IMR-90 (cell line): ENCODE data around the gene AZIN2. TPM values are rescaled to one million over a fixed set of nuclear protein-coding genes. Genes with fewer than 3 reads are reported as not detected.
"Not testable (repeated sequence)": the region's sequence is repeated elsewhere in the genome, so short reads cannot be mapped to it uniquely, and the experiment has no call there.

ENCODE experiments used
- ATAC-seq: fragments of 200-7000 bp; cut with Tn5 transposase; 2 replicates; pipeline ENCODE4 v1.9.1; 2020; ENCODE audit warnings: low read depth, mild to moderate bottlenecking, moderate library complexity
- BruUV-seq: library from RNA; stranded (reverse); fragments of 400-500 nt; replicated peaks from 2 replicates; lab custom pipeline; 2021; lab: Mats Ljungman, UMichigan
- CTCF ChIA-PET: fragments of 300-600 bp; formaldehyde crosslinking; extraction: SDS; loops from one replicate; lab custom pipeline; 2021; ENCODE audit warnings: antibody characterized with exemption; lab: Yijun Ruan, JAX
- POLR2A ChIA-PET: fragments of 300-600 bp; sonication (Branson Sonifier 250); formaldehyde crosslinking; loops from one replicate; lab custom pipeline; 2022; ENCODE audit warnings: antibody characterized with exemption; ENCODE audit not compliant: unreplicated experiment; lab: Charles Lee
- DNase-seq: peaks from one replicate; pipeline ENCODE4 v3.0.0; 2013
- H2AFZ ChIP-seq: replicated peaks from 2 replicates; pipeline ENCODE3; 2013; ENCODE audit warnings: low read length, mild to moderate bottlenecking; ENCODE audit not compliant: poor library complexity
- H2AK5ac ChIP-seq: 2 replicates; pipeline ENCODE4 v1.6.1; 2013; ENCODE audit warnings: low read depth, low read length, inconsistent platforms
- H2AK9ac ChIP-seq: replicated peaks from 2 replicates; pipeline ENCODE3; 2013; ENCODE audit warnings: mild to moderate bottlenecking, low read depth, low read length, moderate library complexity; ENCODE audit not compliant: poor library complexity
- H2BK120ac ChIP-seq: 2 replicates; pipeline ENCODE4 v1.6.1; 2013; ENCODE audit warnings: low read depth, low read length, inconsistent platforms
- H2BK15ac ChIP-seq: 3 replicates; pipeline ENCODE4 v1.6.1; 2013; ENCODE audit warnings: low read depth, low read length, inconsistent platforms
- H2BK20ac ChIP-seq: 2 replicates; pipeline ENCODE4 v1.6.1; 2013; ENCODE audit warnings: low read depth, mild to moderate bottlenecking, inconsistent platforms, low read length, moderate library complexity
- H2BK5ac ChIP-seq: 2 replicates; pipeline ENCODE4 v1.6.1; 2013; ENCODE audit warnings: mild to moderate bottlenecking, low read depth, low read length, inconsistent platforms; ENCODE audit not compliant: poor library complexity, severe bottlenecking
- H3K14ac ChIP-seq: replicated peaks from 2 replicates; pipeline ENCODE4 v1.6.1; 2013; ENCODE audit warnings: low read depth, low read length, inconsistent platforms
- H3K18ac ChIP-seq: 2 replicates; pipeline ENCODE4 v1.6.1; 2013; ENCODE audit warnings: low read depth, low read length, control low read depth
- H3K23ac ChIP-seq: 2 replicates; pipeline ENCODE4 v1.6.1; 2013; ENCODE audit warnings: low read depth, low read length, inconsistent platforms
- H3K27ac ChIP-seq: 2 replicates; pipeline ENCODE4 v1.5.1; 2013; ENCODE audit warnings: mild to moderate bottlenecking, control low read depth, low read length; ENCODE audit not compliant: insufficient read depth
- H3K27me3 ChIP-seq: 2 replicates; pipeline ENCODE4 v1.6.1; 2013; ENCODE audit warnings: low read length; ENCODE audit not compliant: control insufficient read depth, insufficient read depth
- H3K36me3 ChIP-seq: 2 replicates; pipeline ENCODE4 v1.6.1; 2013; ENCODE audit warnings: low read length, mixed read lengths; ENCODE audit not compliant: control insufficient read depth, insufficient read depth
- H3K4ac ChIP-seq: 2 replicates; pipeline ENCODE4 v1.6.1; 2013; ENCODE audit warnings: low read depth, low read length, inconsistent platforms
- H3K4me1 ChIP-seq: 2 replicates; pipeline ENCODE4 v1.6.1; 2013; ENCODE audit warnings: low read length, mixed read lengths; ENCODE audit not compliant: control insufficient read depth, insufficient read depth
- H3K4me2 ChIP-seq: 2 replicates; pipeline ENCODE4 v1.6.1; 2013; ENCODE audit warnings: low read depth, mild to moderate bottlenecking, control low read depth, low read length, moderate library complexity
- H3K4me3 ChIP-seq: 2 replicates; pipeline ENCODE4 v1.5.1; 2013; ENCODE audit warnings: low read depth, mild to moderate bottlenecking, control low read depth, low read length, moderate library complexity; ENCODE audit not compliant: insufficient read depth
- H3K56ac ChIP-seq: 2 replicates; pipeline ENCODE4 v1.6.1; 2013; ENCODE audit warnings: low read length, inconsistent platforms; ENCODE audit not compliant: insufficient read depth; ENCODE audit errors: extremely low read depth
- H3K79me1 ChIP-seq, 2 experiments: 2 replicates each; pipeline ENCODE4 v1.6.1; 2013; ENCODE audit warnings: low read length in 2 of 2, inconsistent platforms in 1 of 2, low read depth in 1 of 2
- H3K9ac ChIP-seq: 2 replicates; pipeline ENCODE4 v1.6.1; 2013; ENCODE audit warnings: low read depth, low read length, control low read depth
- H3K9me1 ChIP-seq: 2 replicates; pipeline ENCODE4 v1.6.1; 2013; ENCODE audit warnings: low read length, inconsistent platforms; ENCODE audit not compliant: insufficient read depth
- H3K9me3 ChIP-seq: 2 replicates; pipeline ENCODE4 v1.6.1; 2013; ENCODE audit warnings: low read length; ENCODE audit not compliant: control insufficient read depth, insufficient read depth
- H4K20me1 ChIP-seq: 2 replicates; pipeline ENCODE4 v1.6.1; 2013; ENCODE audit warnings: low read length, inconsistent platforms; ENCODE audit not compliant: insufficient read depth
- H4K5ac ChIP-seq: 2 replicates; pipeline ENCODE4 v1.6.1; 2013; ENCODE audit warnings: mild to moderate bottlenecking, low read depth, low read length, control low read depth
- H4K8ac ChIP-seq, 2 experiments: 2 replicates each; pipeline ENCODE4 v1.6.1; 2013; ENCODE audit warnings: low read depth in 2 of 2, low read length in 2 of 2, control low read depth in 1 of 2, inconsistent platforms in 1 of 2
- H4K91ac ChIP-seq: 2 replicates; pipeline ENCODE4 v1.6.1; 2013; ENCODE audit warnings: low read depth, low read length, inconsistent platforms; ENCODE audit not compliant: insufficient read depth
- WGBS, 2 experiments: methylation state at CpG; one replicate each; pipeline versions ENCODE4 v1.1.5 to v1.1.7; 2013; ENCODE audit warnings: missing lambda C conversion rate in 2 of 2; ENCODE audit not compliant: insufficient read length in 1 of 2; ENCODE audit errors: extremely low coverage in 2 of 2; 5-methylcytosine and 5-hydroxymethylcytosine counted together
- dilution Hi-C: fragments of 300-500 bp; cut with HindIII; formaldehyde crosslinking; loops from one replicate; pipeline ENCODE4 v1.14.3; 2018; ENCODE audit warnings: low sequenced_read_pairs; ENCODE audit not compliant: unreplicated experiment
- in situ Hi-C: fragments of 300-500 bp; cut with MboI; formaldehyde crosslinking; loops from 3 replicates; pipeline ENCODE4 v1.14.3; 2019; ENCODE audit warnings: low sequenced_read_pairs, inconsistent platforms, mixed read lengths
- intact Hi-C: fragments of 100-400 bp; cut with micrococcal nuclease; formaldehyde crosslinking; loops from 2 replicates; pipeline ENCODE4 v1.10.0; 2022
- polyA plus RNA-seq, 3 experiments: library from polyadenylated mRNA; depleted of rRNA; stranded (reverse); fragments of >200 nt; gene quantifications; 2 replicates each; pipeline ENCODE4 v1.2.3, GENCODE V29; 2012; ENCODE audit warnings: low replicate concordance in 1 of 3
- total RNA-seq: library from RNA; depleted of rRNA; stranded (reverse); fragments of >200 nt; gene quantifications from 2 replicates; pipeline ENCODE4 v1.2.3, GENCODE V29; 2012

The AZIN2 gene
- total and polyA plus RNA-seq, 2 of the 4 experiments (the other 2 are of a cell fraction), result 4.7 to 8.9 TPM

DNA sequence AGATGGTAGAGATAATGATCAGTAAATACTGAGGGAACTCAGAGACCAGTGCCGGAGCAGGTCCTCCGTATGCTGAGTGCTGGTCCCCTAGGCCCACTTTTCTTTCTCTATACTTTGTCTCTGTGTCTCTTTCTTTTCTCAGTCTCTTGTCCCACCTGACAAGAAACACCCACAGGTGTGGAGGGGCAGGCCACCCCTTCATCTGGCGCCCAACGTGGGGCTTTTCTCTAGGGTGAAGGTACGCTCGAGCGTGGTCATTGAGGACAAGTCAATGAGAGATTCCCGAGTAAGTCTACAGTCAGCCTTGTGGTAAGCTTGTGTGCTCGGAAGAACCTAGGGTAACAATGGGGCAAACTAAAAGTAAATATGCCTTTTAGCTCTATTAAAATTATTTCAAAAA, 16.7 kb upstream of the AZIN2 start:
- H3K9me1 ChIP-seq, H3K23ac ChIP-seq, H4K5ac ChIP-seq, DNase-seq, H3K4me1 ChIP-seq, BruUV-seq, H3K4ac ChIP-seq, H4K20me1 ChIP-seq, H3K79me1 ChIP-seq, H3K18ac ChIP-seq, H3K4me2 ChIP-seq, H2BK5ac ChIP-seq, H3K4me3 ChIP-seq, H3K9ac ChIP-seq, H4K8ac ChIP-seq, H2AFZ ChIP-seq, H3K36me3 ChIP-seq, H3K14ac ChIP-seq, H4K91ac ChIP-seq, H3K56ac ChIP-seq, H2BK20ac ChIP-seq, H2AK9ac ChIP-seq, ATAC-seq, H3K27me3 ChIP-seq, POLR2A ChIA-PET, in situ Hi-C loops, dilution Hi-C loops, H2BK15ac ChIP-seq, intact Hi-C loops, H2AK5ac ChIP-seq, H2BK120ac ChIP-seq, H3K27ac ChIP-seq: not testable (repeated sequence)
- peaks cover 28% of the 10 kb centered on the region for H3K9me3 ChIP-seq
- WGBS, 2 experiments, result no CpG with 5 or more reads among the region's 9 CpGs
- CTCF ChIA-PET, result interaction anchor here (0.8 kb wide), 1 partner anchor 123 kb away, joined by 4 read pairs; no protein-coding TSS in a partner anchor
